ENCODE results near the gene PLA2G2F.

DNA sequence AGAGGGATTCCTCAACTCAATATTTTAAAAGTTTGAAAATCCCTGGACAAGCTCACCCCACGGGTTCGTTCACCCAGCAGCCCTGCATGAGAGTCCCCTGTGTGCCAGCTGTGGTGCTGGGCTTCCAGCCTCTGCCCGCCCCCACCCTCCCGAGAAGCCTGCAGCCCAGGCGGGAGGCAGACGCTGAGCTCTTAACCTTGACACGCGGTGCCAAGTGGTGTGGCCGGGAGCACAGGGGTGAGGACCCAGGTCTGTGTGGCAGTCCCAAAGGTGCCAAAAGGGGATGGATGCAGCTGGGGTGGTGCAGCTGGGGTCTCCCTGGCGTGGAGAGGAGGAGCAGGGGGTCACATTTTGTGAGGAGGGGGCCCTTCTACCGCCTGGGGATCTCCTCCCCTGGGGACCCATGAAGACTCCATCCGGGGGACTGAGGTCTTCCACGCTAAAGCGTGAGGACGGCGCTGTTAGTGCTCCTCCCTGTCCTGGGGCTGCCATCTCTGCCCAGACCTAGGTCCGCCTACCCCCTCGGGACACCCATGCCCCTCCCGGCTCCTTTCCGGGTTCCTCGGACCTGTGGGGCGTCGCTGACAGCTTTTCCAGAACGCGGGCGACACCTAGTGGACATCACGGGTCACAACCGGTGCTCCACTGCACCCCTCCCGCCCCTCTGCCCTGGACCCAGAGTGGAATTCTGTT is 12.9 kb downstream of the PLA2G2F start:
- TF ChIP-seq CTCF (IDR thresholded peaks at IDR 0.05; ENCODE audit: extremely low read depth in 1 of 2, insufficient read depth in 1 of 2, low read depth in 1 of 2, low read length in 2 of 2) = peak; percentile 87 to 91
- no peak for TF ChIP-seq EZH2 (IDR thresholded peaks at IDR 0.05; ENCODE audit: borderline replicate concordance, low read depth, low read length, severe bottlenecking)
- no peak for TF ChIP-seq POLR2A (IDR thresholded peaks at IDR 0.05; ENCODE audit: low read depth, low read length)
- TF ChIP-seq FOS (IDR thresholded peaks at IDR 0.05; ENCODE audit: borderline replicate concordance, insufficient read depth, low read length) = no peak
- no peak for TF ChIP-seq POLR2AphosphoS5 (IDR thresholded peaks at IDR 0.05; ENCODE audit: insufficient read depth, low read depth, low read length)
- TF ChIP-seq MAX (IDR thresholded peaks at IDR 0.05; ENCODE audit: insufficient read depth, insufficient read length) = no peak

All from endothelial cell of umbilical vein (primary cell).